IMR-90 (cell line): ENCODE results near the gene RPS3A. TPM values are rescaled to one million over a fixed set of nuclear protein-coding genes. Genes with fewer than 3 reads are reported as not detected.

Source experiments
- ATAC-seq: fragments of 200-7000 bp; cut with Tn5 transposase; 2 replicates; pipeline ENCODE4 v1.9.1; 2020; ENCODE audit warnings: low read depth, mild to moderate bottlenecking, moderate library complexity
- BruUV-seq: library from RNA; stranded (reverse); fragments of 400-500 nt; replicated peaks from 2 replicates; lab custom pipeline; 2021; lab: Mats Ljungman, UMichigan
- CTCF ChIA-PET: fragments of 300-600 bp; formaldehyde crosslinking; extraction: SDS; loops from one replicate; lab custom pipeline; 2021; ENCODE audit warnings: antibody characterized with exemption; lab: Yijun Ruan, JAX
- POLR2A ChIA-PET: fragments of 300-600 bp; sonication (Branson Sonifier 250); formaldehyde crosslinking; loops from one replicate; lab custom pipeline; 2022; ENCODE audit warnings: antibody characterized with exemption; ENCODE audit not compliant: unreplicated experiment; lab: Charles Lee
- DNase-seq: peaks from one replicate; pipeline ENCODE4 v3.0.0; 2013
- H2AFZ ChIP-seq: replicated peaks from 2 replicates; pipeline ENCODE3; 2013; ENCODE audit warnings: low read length, mild to moderate bottlenecking; ENCODE audit not compliant: poor library complexity
- H2AK5ac ChIP-seq: 2 replicates; pipeline ENCODE4 v1.6.1; 2013; ENCODE audit warnings: low read depth, low read length, inconsistent platforms
- H2AK9ac ChIP-seq: replicated peaks from 2 replicates; pipeline ENCODE3; 2013; ENCODE audit warnings: mild to moderate bottlenecking, low read depth, low read length, moderate library complexity; ENCODE audit not compliant: poor library complexity
- H2BK120ac ChIP-seq: 2 replicates; pipeline ENCODE4 v1.6.1; 2013; ENCODE audit warnings: low read depth, low read length, inconsistent platforms
- H2BK15ac ChIP-seq: 3 replicates; pipeline ENCODE4 v1.6.1; 2013; ENCODE audit warnings: low read depth, low read length, inconsistent platforms
- H2BK20ac ChIP-seq: 2 replicates; pipeline ENCODE4 v1.6.1; 2013; ENCODE audit warnings: low read depth, mild to moderate bottlenecking, inconsistent platforms, low read length, moderate library complexity
- H2BK5ac ChIP-seq: 2 replicates; pipeline ENCODE4 v1.6.1; 2013; ENCODE audit warnings: mild to moderate bottlenecking, low read depth, low read length, inconsistent platforms; ENCODE audit not compliant: poor library complexity, severe bottlenecking
- H3K14ac ChIP-seq: replicated peaks from 2 replicates; pipeline ENCODE4 v1.6.1; 2013; ENCODE audit warnings: low read depth, low read length, inconsistent platforms
- H3K18ac ChIP-seq: 2 replicates; pipeline ENCODE4 v1.6.1; 2013; ENCODE audit warnings: low read depth, low read length, control low read depth
- H3K23ac ChIP-seq: 2 replicates; pipeline ENCODE4 v1.6.1; 2013; ENCODE audit warnings: low read depth, low read length, inconsistent platforms
- H3K27ac ChIP-seq: 2 replicates; pipeline ENCODE4 v1.5.1; 2013; ENCODE audit warnings: mild to moderate bottlenecking, control low read depth, low read length; ENCODE audit not compliant: insufficient read depth
- H3K27me3 ChIP-seq: 2 replicates; pipeline ENCODE4 v1.6.1; 2013; ENCODE audit warnings: low read length; ENCODE audit not compliant: control insufficient read depth, insufficient read depth
- H3K36me3 ChIP-seq: 2 replicates; pipeline ENCODE4 v1.6.1; 2013; ENCODE audit warnings: low read length, mixed read lengths; ENCODE audit not compliant: control insufficient read depth, insufficient read depth
- H3K4ac ChIP-seq: 2 replicates; pipeline ENCODE4 v1.6.1; 2013; ENCODE audit warnings: low read depth, low read length, inconsistent platforms
- H3K4me1 ChIP-seq: 2 replicates; pipeline ENCODE4 v1.6.1; 2013; ENCODE audit warnings: low read length, mixed read lengths; ENCODE audit not compliant: control insufficient read depth, insufficient read depth
- H3K4me2 ChIP-seq: 2 replicates; pipeline ENCODE4 v1.6.1; 2013; ENCODE audit warnings: low read depth, mild to moderate bottlenecking, control low read depth, low read length, moderate library complexity
- H3K4me3 ChIP-seq: 2 replicates; pipeline ENCODE4 v1.5.1; 2013; ENCODE audit warnings: low read depth, mild to moderate bottlenecking, control low read depth, low read length, moderate library complexity; ENCODE audit not compliant: insufficient read depth
- H3K56ac ChIP-seq: 2 replicates; pipeline ENCODE4 v1.6.1; 2013; ENCODE audit warnings: low read length, inconsistent platforms; ENCODE audit not compliant: insufficient read depth; ENCODE audit errors: extremely low read depth
- H3K79me1 ChIP-seq, 2 experiments: 2 replicates each; pipeline ENCODE4 v1.6.1; 2013; ENCODE audit warnings: low read length in 2 of 2, inconsistent platforms in 1 of 2, low read depth in 1 of 2
- H3K9ac ChIP-seq: 2 replicates; pipeline ENCODE4 v1.6.1; 2013; ENCODE audit warnings: low read depth, low read length, control low read depth
- H3K9me1 ChIP-seq: 2 replicates; pipeline ENCODE4 v1.6.1; 2013; ENCODE audit warnings: low read length, inconsistent platforms; ENCODE audit not compliant: insufficient read depth
- H3K9me3 ChIP-seq: 2 replicates; pipeline ENCODE4 v1.6.1; 2013; ENCODE audit warnings: low read length; ENCODE audit not compliant: control insufficient read depth, insufficient read depth
- H4K20me1 ChIP-seq: 2 replicates; pipeline ENCODE4 v1.6.1; 2013; ENCODE audit warnings: low read length, inconsistent platforms; ENCODE audit not compliant: insufficient read depth
- H4K5ac ChIP-seq: 2 replicates; pipeline ENCODE4 v1.6.1; 2013; ENCODE audit warnings: mild to moderate bottlenecking, low read depth, low read length, control low read depth
- H4K8ac ChIP-seq, 2 experiments: 2 replicates each; pipeline ENCODE4 v1.6.1; 2013; ENCODE audit warnings: low read depth in 2 of 2, low read length in 2 of 2, control low read depth in 1 of 2, inconsistent platforms in 1 of 2
- H4K91ac ChIP-seq: 2 replicates; pipeline ENCODE4 v1.6.1; 2013; ENCODE audit warnings: low read depth, low read length, inconsistent platforms; ENCODE audit not compliant: insufficient read depth
- CEBPB ChIP-seq: IDR thresholded peaks from 2 replicates; pipeline ENCODE4 v1.6.1; 2012; ENCODE audit warnings: low read depth, low read length, improper control_type of control experiment
- CHD1 ChIP-seq: IDR thresholded peaks from 2 replicates; pipeline ENCODE4 v1.6.1; 2012; ENCODE audit warnings: low read depth, low read length, improper control_type of control experiment
- MAFK ChIP-seq: IDR thresholded peaks from 2 replicates; pipeline ENCODE4 v1.6.1; 2012; ENCODE audit warnings: low read depth, low read length, improper control_type of control experiment
- MAZ ChIP-seq: IDR thresholded peaks from 2 replicates; pipeline ENCODE4 v1.6.1; 2012; ENCODE audit warnings: low read depth, mild to moderate bottlenecking, low read length, improper control_type of control experiment, moderate library complexity, borderline replicate concordance
- MXI1 ChIP-seq: IDR thresholded peaks from 2 replicates; pipeline ENCODE4 v1.6.1; 2012; ENCODE audit warnings: low read depth, mild to moderate bottlenecking, low read length, moderate library complexity, borderline replicate concordance
- NFE2L2 ChIP-seq: fragments of 150-350 bp; IDR thresholded peaks from 2 replicates; pipeline ENCODE4 v1.6.1; 2016; ENCODE audit warnings: low read depth, mild to moderate bottlenecking, low read length
- POLR2A ChIP-seq: IDR thresholded peaks from 2 replicates; pipeline ENCODE4 v1.6.1; 2012; ENCODE audit warnings: mild to moderate bottlenecking, low read depth, low read length
- RAD21 ChIP-seq: IDR thresholded peaks from 2 replicates; pipeline ENCODE4 v1.6.1; 2012; ENCODE audit warnings: low read length, improper control_type of control experiment
- RCOR1 ChIP-seq: IDR thresholded peaks from 2 replicates; pipeline ENCODE4 v1.6.1; 2012; ENCODE audit warnings: mild to moderate bottlenecking, low read length, improper control_type of control experiment; ENCODE audit not compliant: insufficient replicate concordance
- RFX5 ChIP-seq: IDR thresholded peaks from 2 replicates; pipeline ENCODE4 v1.8.0; 2012; ENCODE audit warnings: low read depth, mild to moderate bottlenecking, low read length, moderate library complexity
- WGBS, 2 experiments: methylation state at CpG; one replicate each; pipeline versions ENCODE4 v1.1.5 to v1.1.7; 2013; ENCODE audit warnings: missing lambda C conversion rate in 2 of 2; ENCODE audit not compliant: insufficient read length in 1 of 2; ENCODE audit errors: extremely low coverage in 2 of 2; 5-methylcytosine and 5-hydroxymethylcytosine counted together
- dilution Hi-C: fragments of 300-500 bp; cut with HindIII; formaldehyde crosslinking; loops from one replicate; pipeline ENCODE4 v1.14.3; 2018; ENCODE audit warnings: low sequenced_read_pairs; ENCODE audit not compliant: unreplicated experiment
- in situ Hi-C: fragments of 300-500 bp; cut with MboI; formaldehyde crosslinking; loops from 3 replicates; pipeline ENCODE4 v1.14.3; 2019; ENCODE audit warnings: low sequenced_read_pairs, inconsistent platforms, mixed read lengths
- intact Hi-C: fragments of 100-400 bp; cut with micrococcal nuclease; formaldehyde crosslinking; loops from 2 replicates; pipeline ENCODE4 v1.10.0; 2022
- polyA plus RNA-seq, 3 experiments: library from polyadenylated mRNA; depleted of rRNA; stranded (reverse); fragments of >200 nt; gene quantifications; 2 replicates each; pipeline ENCODE4 v1.2.3, GENCODE V29; 2012; ENCODE audit warnings: low replicate concordance in 1 of 3
- total RNA-seq: library from RNA; depleted of rRNA; stranded (reverse); fragments of >200 nt; gene quantifications from 2 replicates; pipeline ENCODE4 v1.2.3, GENCODE V29; 2012
- TF ChIP-seq, protein P1 (sequence below): fragments of 150-350 bp; IDR thresholded peaks from 2 replicates; pipeline ENCODE4 v1.6.1; 2016; ENCODE audit warnings: low read depth, mild to moderate bottlenecking, low read length, moderate library complexity, borderline replicate concordance
- TF ChIP-seq, protein P2 (sequence below): conservative IDR thresholded peaks from 2 replicates; pipeline ENCODE4 v1.5.1; 2012; ENCODE audit warnings: mild to moderate bottlenecking, low read depth, low read length, improper control_type of control experiment
- TF ChIP-seq, protein P3 (sequence below): fragments of 150-350 bp; IDR thresholded peaks from 2 replicates; pipeline ENCODE4 v1.6.1; 2017; ENCODE audit warnings: mild to moderate bottlenecking, antibody characterized with exemption, low read length, low read depth

RPS3A gene
- total and polyA plus RNA-seq, 2 of the 4 experiments (the other 2 are of a cell fraction), result 1,618 to 1,729 TPM

DNA sequence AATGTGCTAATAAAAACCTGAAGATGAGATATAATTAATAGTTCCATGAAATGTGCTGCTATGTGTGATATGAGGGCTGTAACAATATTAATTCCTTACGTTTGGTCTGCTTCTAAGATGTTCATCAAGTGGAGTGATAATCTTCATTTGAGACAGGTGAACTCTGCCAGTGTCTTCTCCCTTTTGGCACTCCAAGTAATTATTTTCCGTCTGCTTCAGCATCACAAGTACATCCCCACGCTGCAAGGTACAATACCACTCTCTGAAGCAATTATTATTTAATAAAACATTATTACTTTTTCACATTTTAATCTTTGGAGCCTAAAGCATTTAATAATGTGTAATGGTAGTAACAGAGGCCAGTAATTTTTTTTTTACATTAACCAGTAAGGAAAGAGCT, 44.4 kb downstream of the RPS3A start:
- peaks cover 11% of the 10 kb centered on the region; the same call in 1 of the 2 replicates for H3K36me3 ChIP-seq
- H2BK5ac ChIP-seq, result no peak overlapping the region
- no peak overlapping the region for H3K4me3 ChIP-seq
- no peak overlapping the region for H3K4ac ChIP-seq
- dilution Hi-C loops (no loop called here), intact Hi-C loops (no loop called here), in situ Hi-C loops (no loop called here)
- H4K8ac ChIP-seq, result no peak overlapping the region
- no peak overlapping the region for H3K18ac ChIP-seq
- H2AFZ ChIP-seq, result no peak overlapping the region
- no peak overlapping the region for H3K27ac ChIP-seq
- no peak overlapping the region for H2AK5ac ChIP-seq
- peaks cover 3% of the 10 kb centered on the region; the same call in 1 of the 2 replicates for H3K4me1 ChIP-seq
- TF ChIP-seq, protein P1, sequence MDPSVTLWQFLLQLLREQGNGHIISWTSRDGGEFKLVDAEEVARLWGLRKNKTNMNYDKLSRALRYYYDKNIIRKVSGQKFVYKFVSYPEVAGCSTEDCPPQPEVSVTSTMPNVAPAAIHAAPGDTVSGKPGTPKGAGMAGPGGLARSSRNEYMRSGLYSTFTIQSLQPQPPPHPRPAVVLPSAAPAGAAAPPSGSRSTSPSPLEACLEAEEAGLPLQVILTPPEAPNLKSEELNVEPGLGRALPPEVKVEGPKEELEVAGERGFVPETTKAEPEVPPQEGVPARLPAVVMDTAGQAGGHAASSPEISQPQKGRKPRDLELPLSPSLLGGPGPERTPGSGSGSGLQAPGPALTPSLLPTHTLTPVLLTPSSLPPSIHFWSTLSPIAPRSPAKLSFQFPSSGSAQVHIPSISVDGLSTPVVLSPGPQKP, result no peak
- TF ChIP-seq MXI1, result no peak
- TF ChIP-seq RCOR1, result no peak
- TF ChIP-seq NFE2L2, result no peak
- TF ChIP-seq MAFK, result no peak
- TF ChIP-seq CHD1, result no peak
- TF ChIP-seq, protein P2, sequence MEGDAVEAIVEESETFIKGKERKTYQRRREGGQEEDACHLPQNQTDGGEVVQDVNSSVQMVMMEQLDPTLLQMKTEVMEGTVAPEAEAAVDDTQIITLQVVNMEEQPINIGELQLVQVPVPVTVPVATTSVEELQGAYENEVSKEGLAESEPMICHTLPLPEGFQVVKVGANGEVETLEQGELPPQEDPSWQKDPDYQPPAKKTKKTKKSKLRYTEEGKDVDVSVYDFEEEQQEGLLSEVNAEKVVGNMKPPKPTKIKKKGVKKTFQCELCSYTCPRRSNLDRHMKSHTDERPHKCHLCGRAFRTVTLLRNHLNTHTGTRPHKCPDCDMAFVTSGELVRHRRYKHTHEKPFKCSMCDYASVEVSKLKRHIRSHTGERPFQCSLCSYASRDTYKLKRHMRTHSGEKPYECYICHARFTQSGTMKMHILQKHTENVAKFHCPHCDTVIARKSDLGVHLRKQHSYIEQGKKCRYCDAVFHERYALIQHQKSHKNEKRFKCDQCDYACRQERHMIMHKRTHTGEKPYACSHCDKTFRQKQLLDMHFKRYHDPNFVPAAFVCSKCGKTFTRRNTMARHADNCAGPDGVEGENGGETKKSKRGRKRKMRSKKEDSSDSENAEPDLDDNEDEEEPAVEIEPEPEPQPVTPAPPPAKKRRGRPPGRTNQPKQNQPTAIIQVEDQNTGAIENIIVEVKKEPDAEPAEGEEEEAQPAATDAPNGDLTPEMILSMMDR, result no peak
- TF ChIP-seq CEBPB, result no peak
- TF ChIP-seq, protein P3, sequence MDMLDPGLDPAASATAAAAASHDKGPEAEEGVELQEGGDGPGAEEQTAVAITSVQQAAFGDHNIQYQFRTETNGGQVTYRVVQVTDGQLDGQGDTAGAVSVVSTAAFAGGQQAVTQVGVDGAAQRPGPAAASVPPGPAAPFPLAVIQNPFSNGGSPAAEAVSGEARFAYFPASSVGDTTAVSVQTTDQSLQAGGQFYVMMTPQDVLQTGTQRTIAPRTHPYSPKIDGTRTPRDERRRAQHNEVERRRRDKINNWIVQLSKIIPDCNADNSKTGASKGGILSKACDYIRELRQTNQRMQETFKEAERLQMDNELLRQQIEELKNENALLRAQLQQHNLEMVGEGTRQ, result no peak
- TF ChIP-seq POLR2A, result no peak
- TF ChIP-seq RAD21, result no peak
- TF ChIP-seq RFX5, result no peak
- no peak for TF ChIP-seq MAZ
- BruUV-seq, result no TSS peak
- CTCF ChIA-PET, result no interaction called here
- H2BK20ac ChIP-seq, result no peak overlapping the region
- H4K91ac ChIP-seq, result no peak overlapping the region
- H2BK120ac ChIP-seq, result no peak overlapping the region
- DNase-seq, result no peak
- H4K5ac ChIP-seq, result no peak overlapping the region
- no peak overlapping the region for H3K56ac ChIP-seq
- no peak overlapping the region for H2AK9ac ChIP-seq
- no peak for ATAC-seq
- no peaks in the 10 kb centered on the region for H3K79me1 ChIP-seq
- no peak overlapping the region for H3K9ac ChIP-seq
- no peak overlapping the region for H2BK15ac ChIP-seq
- no peaks in the 10 kb centered on the region for H3K9me3 ChIP-seq
- POLR2A ChIA-PET, result no interaction called here
- H3K14ac ChIP-seq, result no peak overlapping the region
- no peaks in the 10 kb centered on the region; the same call in 1 of the 2 replicates for H4K20me1 ChIP-seq
- no peak overlapping the region for H3K4me2 ChIP-seq
- no peak overlapping the region for H3K23ac ChIP-seq
- no CpG with 5 or more reads among the region's 3 CpGs for WGBS, 2 experiments
- H3K27me3 ChIP-seq, result no peaks in the 10 kb centered on the region
- H3K9me1 ChIP-seq, result peaks cover 2% of the 10 kb centered on the region; the same call in 1 of the 2 replicates
